ENCODE measurements around the gene ZSWIM9.

ZSWIM9 gene

GRCh38 chr19:48169939-48170803 is at the start of gene ZSWIM9, which contains the start of gene LIG1:
Gene ZSWIM9, plus strand, starts transcription at chr19:48170680. Its CDS starts 1,123 bp downstream, at chr19:48171803.
Gene LIG1, minus strand, starts transcription at chr19:48170344. Its CDS starts 4,778 bp downstream, at chr19:48165566.
- in situ Hi-C loops (cut with MboI; ENCODE audit: low sequenced_read_pairs), result no loop called here

DNA sequence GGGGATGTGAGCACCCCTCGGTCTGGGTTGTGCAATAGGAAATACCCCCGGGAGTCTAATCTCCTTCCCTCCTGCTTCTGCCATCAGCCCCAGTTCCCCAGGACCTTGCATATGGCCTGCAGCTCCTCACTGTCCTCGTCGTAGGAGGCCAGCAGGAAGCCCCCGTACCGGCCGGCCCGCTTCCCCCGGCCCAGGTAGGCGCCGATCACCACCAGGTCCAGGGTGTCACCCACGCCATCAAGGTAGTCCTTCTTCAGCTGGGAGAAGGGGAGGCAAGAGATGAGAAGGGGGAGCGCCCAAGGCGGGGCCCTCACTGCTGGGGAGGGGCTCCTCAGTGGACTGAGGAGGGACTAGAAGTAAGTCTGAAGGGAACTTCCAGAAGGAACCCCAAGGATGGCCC is 49.4 kb upstream of the ZSWIM9 start:
- in situ Hi-C loops (cut with MboI; ENCODE audit: low sequenced_read_pairs), result no loop called here

DNA sequence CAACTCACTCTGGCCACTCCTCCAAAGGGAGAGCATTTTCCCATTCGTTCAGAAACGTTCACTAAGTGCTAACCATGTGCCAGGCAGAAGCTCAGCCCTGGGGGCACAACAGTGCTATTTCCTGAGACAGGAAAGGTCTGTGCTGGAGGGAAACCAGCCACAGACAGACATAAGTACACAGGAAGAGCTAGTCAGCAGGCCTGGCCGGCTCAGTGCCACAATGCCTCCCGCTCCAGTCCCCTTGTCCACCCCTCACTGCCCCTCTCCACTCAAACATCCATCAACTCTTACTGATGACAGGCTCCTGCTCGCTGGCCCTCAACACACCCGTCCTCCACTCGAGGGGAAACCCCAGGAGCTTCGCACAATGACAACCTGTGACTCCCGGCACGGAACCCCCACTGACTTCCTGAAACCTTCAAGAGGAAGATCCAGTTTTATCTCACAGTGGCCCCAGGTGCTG is 48.5 kb upstream of the ZSWIM9 start:
- in situ Hi-C loops (cut with MboI; ENCODE audit: low sequenced_read_pairs), result no loop called here

DNA sequence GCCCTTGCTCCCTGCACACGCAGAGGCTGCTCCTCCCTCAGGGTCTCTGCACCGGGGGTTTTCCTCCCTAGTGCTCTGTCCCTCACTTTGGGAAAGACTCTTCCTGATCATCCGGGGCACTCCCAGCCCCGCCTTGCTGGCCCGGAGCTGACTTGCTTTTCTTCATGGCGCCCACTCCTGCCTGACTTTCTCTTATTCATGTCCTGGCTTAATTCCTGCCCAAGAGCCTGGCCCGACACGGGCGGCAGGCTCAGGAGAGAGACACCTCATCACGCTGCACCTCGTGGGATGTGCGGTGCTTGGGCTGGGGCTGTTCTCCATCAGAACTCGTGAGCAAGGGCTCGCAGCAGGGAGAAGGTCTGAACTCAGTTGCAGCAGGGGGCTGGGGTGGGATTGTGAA is 48.1 kb upstream of the ZSWIM9 start:
- in situ Hi-C loops (cut with MboI; ENCODE audit: low sequenced_read_pairs), result no loop called here

DNA sequence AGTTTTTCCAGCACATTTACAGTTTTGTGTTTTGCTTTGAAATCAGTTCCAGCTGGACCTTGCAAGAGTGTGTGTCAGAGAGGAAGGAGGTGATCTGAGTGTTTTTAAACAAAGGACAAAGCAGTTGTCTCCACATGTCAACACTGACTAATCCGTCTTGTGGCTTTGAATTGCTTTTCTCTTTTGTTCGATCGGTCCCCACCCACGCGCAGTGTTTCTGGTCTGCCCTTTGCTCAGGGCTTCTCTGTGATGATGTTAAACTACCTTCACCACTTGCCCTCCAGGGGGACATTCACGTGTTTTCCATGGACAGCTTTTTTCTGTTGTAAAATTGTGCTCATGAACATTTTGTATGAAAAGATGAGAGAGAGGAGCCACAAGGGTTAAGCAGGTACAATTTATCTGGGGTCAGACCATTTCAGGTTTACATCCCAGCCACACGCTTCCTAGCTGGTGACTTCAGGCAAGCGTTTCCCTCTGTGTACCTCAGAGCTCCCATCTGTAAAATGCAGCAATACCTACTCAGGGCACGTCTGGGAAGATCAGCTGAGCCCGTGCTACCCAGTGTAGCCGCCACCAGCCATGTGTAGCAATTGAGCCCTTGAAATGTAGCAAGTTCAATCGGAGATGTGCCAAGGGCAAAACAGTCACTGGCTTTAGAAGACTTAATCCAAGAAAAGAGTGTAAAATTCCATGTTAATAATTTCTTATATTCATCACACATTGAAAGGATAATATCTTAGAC is 46.4 kb upstream of the ZSWIM9 start:
- in situ Hi-C loops (cut with MboI; ENCODE audit: low sequenced_read_pairs), result no loop called here

- in situ Hi-C loops (cut with MboI; ENCODE audit: low sequenced_read_pairs), result no loop called here
Observed at GRCh38 chr19:48127561-48127960, 42.9 kb upstream of the ZSWIM9 start.

DNA sequence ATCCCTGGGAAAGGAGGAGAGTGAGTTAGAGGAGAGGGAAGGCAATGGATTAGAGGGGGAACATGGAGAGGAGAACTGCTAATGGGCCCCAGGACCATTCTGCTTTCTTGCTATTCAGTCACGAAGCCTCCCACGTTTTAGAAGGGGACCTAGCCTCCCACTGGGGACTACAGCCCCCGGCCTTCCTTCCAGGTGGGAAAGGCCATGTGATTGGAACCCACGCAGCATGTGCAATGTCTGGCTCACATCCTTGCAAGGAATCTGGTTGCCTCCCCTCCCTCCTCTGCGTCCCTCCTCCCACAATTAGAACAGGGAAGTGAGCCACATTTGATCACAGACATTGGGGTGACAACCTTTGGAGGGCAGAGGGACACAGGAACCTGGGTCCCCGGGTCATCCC is 37.4 kb upstream of the ZSWIM9 start:
- in situ Hi-C loops (cut with MboI; ENCODE audit: low sequenced_read_pairs), result no loop called here

GRCh38 chr19:48135411-48135810 is 35.1 kb upstream of the ZSWIM9 start:
- in situ Hi-C loops (cut with MboI; ENCODE audit: low sequenced_read_pairs), result no loop called here

GRCh38 chr19:48136547-48136946 is 33.9 kb upstream of the ZSWIM9 start:
- in situ Hi-C loops (cut with MboI; ENCODE audit: low sequenced_read_pairs), result no loop called here

GRCh38 chr19:48137411-48137810 is 33.1 kb upstream of the ZSWIM9 start:
- in situ Hi-C loops (cut with MboI; ENCODE audit: low sequenced_read_pairs), result no loop called here

DNA sequence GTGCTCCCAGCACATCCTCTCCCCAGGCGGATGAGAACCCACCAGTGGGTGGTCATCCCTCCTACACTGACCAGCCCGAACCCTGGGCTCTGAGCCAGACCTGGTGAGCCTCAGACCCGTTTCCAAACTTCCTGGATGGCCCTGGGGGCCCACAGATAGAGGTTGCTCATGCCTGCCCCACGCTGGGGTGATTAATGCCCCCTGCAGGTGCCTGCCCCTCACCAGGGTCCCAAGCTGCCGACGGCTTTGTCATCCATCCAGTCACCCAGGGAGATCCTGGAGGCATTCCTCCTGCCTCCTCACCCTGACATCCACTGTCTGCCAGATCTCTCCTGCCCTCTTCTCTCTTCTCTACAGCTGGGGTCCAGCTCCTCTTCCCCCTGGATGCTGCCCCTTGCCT is 31.4 kb upstream of the ZSWIM9 start:
- in situ Hi-C loops (cut with MboI; ENCODE audit: low sequenced_read_pairs), result no loop called here

GRCh38 chr19:48147597-48148175 is 22.8 kb upstream of the ZSWIM9 start:
- in situ Hi-C loops (cut with MboI; ENCODE audit: low sequenced_read_pairs), result no loop called here

DNA sequence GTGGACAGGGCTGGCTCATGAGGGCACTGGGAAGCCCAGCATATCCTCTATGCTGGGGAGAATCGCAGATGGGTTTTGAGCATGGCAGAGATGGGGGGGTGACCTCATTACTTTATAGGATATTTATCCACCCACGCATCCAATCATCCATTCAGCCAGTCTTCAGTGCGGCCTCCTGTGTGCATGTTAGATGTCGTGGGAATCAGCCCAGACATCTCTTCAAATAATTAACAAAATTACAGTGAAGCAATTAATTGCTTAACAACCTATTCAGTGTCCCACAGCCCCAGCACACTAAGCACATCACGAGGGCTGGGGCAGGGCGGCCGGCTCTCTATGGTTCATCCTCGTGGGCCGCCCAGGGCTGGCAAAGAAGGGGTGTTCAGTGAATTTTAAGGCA is 21.9 kb upstream of the ZSWIM9 start:
- in situ Hi-C loops (cut with MboI; ENCODE audit: low sequenced_read_pairs), result no loop called here

- in situ Hi-C loops (cut with MboI; ENCODE audit: low sequenced_read_pairs), result no loop called here
Observed at GRCh38 chr19:48149430-48149829, 21.1 kb upstream of the ZSWIM9 start.

- in situ Hi-C loops (cut with MboI; ENCODE audit: low sequenced_read_pairs), result no loop called here
Observed at GRCh38 chr19:48152551-48152950, 17.9 kb upstream of the ZSWIM9 start.

- in situ Hi-C loops (cut with MboI; ENCODE audit: low sequenced_read_pairs), result no loop called here
Observed at GRCh38 chr19:48154003-48154402, 16.5 kb upstream of the ZSWIM9 start.

- in situ Hi-C loops (cut with MboI; ENCODE audit: low sequenced_read_pairs), result no loop called here
Observed at GRCh38 chr19:48158210-48158790, 12.2 kb upstream of the ZSWIM9 start.

- in situ Hi-C loops (cut with MboI; ENCODE audit: low sequenced_read_pairs), result no loop called here
Observed at GRCh38 chr19:48168689-48169088, 1.8 kb upstream of the ZSWIM9 start.

- in situ Hi-C loops (cut with MboI; ENCODE audit: low sequenced_read_pairs), result no loop called here
Observed at GRCh38 chr19:48169578-48169938, 922 bp upstream of the ZSWIM9 start.

- in situ Hi-C loops (cut with MboI; ENCODE audit: low sequenced_read_pairs), result no loop called here
Observed at GRCh38 chr19:48170817-48171347, 402 bp downstream of the ZSWIM9 start.

GRCh38 chr19:48171710-48172109 is 1.2 kb downstream of the ZSWIM9 start:
- in situ Hi-C loops (cut with MboI; ENCODE audit: low sequenced_read_pairs), result no loop called here
